Panc1 (cell line): Measurements from ENCODE around the gene NCLN. TPM values are rescaled to one million over a fixed set of nuclear protein-coding genes. Genes with fewer than 3 reads are reported as not detected.

Experiments
- ATAC-seq: fragments of 200-7000 bp; cut with Tn5 transposase; 2 replicates; pipeline ENCODE4 v1.9.1; 2020; ENCODE audit warnings: mild to moderate bottlenecking, moderate library complexity
- BruUV-seq: library from RNA; stranded (reverse); fragments of 400-500 nt; replicated peaks from 2 replicates; lab custom pipeline; 2021; lab: Mats Ljungman, UMichigan
- CTCF ChIA-PET: fragments of 300-600 bp; sonication (Branson Sonifier 250); formaldehyde crosslinking; loops from one replicate; lab custom pipeline; 2022; ENCODE audit warnings: antibody characterized with exemption; lab: Charles Lee
- POLR2A ChIA-PET: fragments of 300-600 bp; sonication (Branson Sonifier 250); formaldehyde crosslinking; loops from one replicate; lab custom pipeline; 2022; ENCODE audit warnings: antibody characterized with exemption; lab: Charles Lee
- DNase-seq: peaks from one replicate; pipeline ENCODE4 v3.0.0-alpha.2; 2010; ENCODE audit warnings: low read depth, low spot score
- H3K27ac ChIP-seq: 2 replicates; pipeline ENCODE4 v1.5.1; 2011; ENCODE audit warnings: mild to moderate bottlenecking, low read length, inconsistent platforms
- H3K27me3 ChIP-seq: fragments of 200-500 bp; sonication (Bioruptor generic); 2 replicates; pipeline ENCODE4 v1.6.0; 2014; ENCODE audit warnings: low read length, inconsistent platforms; ENCODE audit not compliant: control insufficient read depth, insufficient read depth
- H3K36me3 ChIP-seq: fragments of 200-500 bp; sonication (Bioruptor generic); 2 replicates; pipeline ENCODE4 v1.5.1; 2014; ENCODE audit warnings: inconsistent platforms, mild to moderate bottlenecking, low read length, moderate library complexity; ENCODE audit not compliant: control insufficient read depth, insufficient read depth
- H3K4me1 ChIP-seq: 2 replicates; pipeline ENCODE4 v1.5.1; 2011; ENCODE audit warnings: inconsistent platforms, mild to moderate bottlenecking, low read length, moderate library complexity; ENCODE audit not compliant: control insufficient read depth, insufficient read depth
- H3K4me3 ChIP-seq, 2 experiments: 2 replicates each; pipeline ENCODE4 v1.5.1; 2011 to 2012; ENCODE audit warnings: low read depth in 2 of 2, low read length in 2 of 2, mild to moderate bottlenecking in 2 of 2, inconsistent platforms in 1 of 2, moderate library complexity in 1 of 2
- H3K9me3 ChIP-seq: fragments of 200-500 bp; sonication (Bioruptor generic); 2 replicates; pipeline ENCODE4 v1.5.1; 2014; ENCODE audit warnings: low read depth, mild to moderate bottlenecking, inconsistent platforms, low read length, moderate library complexity; ENCODE audit not compliant: control insufficient read depth, insufficient read depth
- POLR2AphosphoS5 ChIP-seq: IDR thresholded peaks from 2 replicates; pipeline ENCODE4 v1.6.1; 2012; ENCODE audit warnings: mild to moderate bottlenecking, low read depth, low read length, moderate library complexity
- SIN3A ChIP-seq: IDR thresholded peaks from 2 replicates; pipeline ENCODE4 v1.6.1; 2012; ENCODE audit warnings: low read depth, mild to moderate bottlenecking, low read length, moderate library complexity, borderline replicate concordance; ENCODE audit not compliant: insufficient read depth
- TCF7L2 ChIP-seq: IDR thresholded peaks from 2 replicates; pipeline ENCODE4 v1.6.1; 2011; ENCODE audit warnings: mild to moderate bottlenecking, low read depth, low read length, inconsistent platforms
- in situ Hi-C: cut with HindIII; loops from 2 replicates; pipeline ENCODE4 v1.10.0; 2016; ENCODE audit warnings: low sequenced_read_pairs, low pct_unique_long_range_greater_than_20kb
- intact Hi-C: fragments of 100-400 bp; cut with micrococcal nuclease; formaldehyde crosslinking; loops from one replicate; pipeline ENCODE4 v1.10.0; 2022; ENCODE audit not compliant: unreplicated experiment
- total RNA-seq: library from RNA; stranded (reverse); gene quantifications from one replicate; pipeline ENCODE4 v1.2.1, GENCODE V29; 2021; ENCODE audit not compliant: unreplicated experiment
- TF ChIP-seq, protein P1 (sequence below): fragments of 450-650 bp; IDR thresholded peaks from 2 replicates; pipeline ENCODE4 v1.5.1; 2017; ENCODE audit warnings: mild to moderate bottlenecking
- TF ChIP-seq, protein P2 (sequence below), 2 experiments: IDR thresholded peaks; 2 replicates each; pipeline ENCODE4 v1.6.1; 2011 to 2012; ENCODE audit warnings: low read depth in 2 of 2, control low read depth in 1 of 2, low read length in 1 of 2, mild to moderate bottlenecking in 1 of 2, moderate library complexity in 1 of 2; ENCODE audit not compliant: insufficient read depth in 1 of 2

The NCLN gene
- total RNA-seq, 1 experiment from 2014 or later: 132 TPM

DNA sequence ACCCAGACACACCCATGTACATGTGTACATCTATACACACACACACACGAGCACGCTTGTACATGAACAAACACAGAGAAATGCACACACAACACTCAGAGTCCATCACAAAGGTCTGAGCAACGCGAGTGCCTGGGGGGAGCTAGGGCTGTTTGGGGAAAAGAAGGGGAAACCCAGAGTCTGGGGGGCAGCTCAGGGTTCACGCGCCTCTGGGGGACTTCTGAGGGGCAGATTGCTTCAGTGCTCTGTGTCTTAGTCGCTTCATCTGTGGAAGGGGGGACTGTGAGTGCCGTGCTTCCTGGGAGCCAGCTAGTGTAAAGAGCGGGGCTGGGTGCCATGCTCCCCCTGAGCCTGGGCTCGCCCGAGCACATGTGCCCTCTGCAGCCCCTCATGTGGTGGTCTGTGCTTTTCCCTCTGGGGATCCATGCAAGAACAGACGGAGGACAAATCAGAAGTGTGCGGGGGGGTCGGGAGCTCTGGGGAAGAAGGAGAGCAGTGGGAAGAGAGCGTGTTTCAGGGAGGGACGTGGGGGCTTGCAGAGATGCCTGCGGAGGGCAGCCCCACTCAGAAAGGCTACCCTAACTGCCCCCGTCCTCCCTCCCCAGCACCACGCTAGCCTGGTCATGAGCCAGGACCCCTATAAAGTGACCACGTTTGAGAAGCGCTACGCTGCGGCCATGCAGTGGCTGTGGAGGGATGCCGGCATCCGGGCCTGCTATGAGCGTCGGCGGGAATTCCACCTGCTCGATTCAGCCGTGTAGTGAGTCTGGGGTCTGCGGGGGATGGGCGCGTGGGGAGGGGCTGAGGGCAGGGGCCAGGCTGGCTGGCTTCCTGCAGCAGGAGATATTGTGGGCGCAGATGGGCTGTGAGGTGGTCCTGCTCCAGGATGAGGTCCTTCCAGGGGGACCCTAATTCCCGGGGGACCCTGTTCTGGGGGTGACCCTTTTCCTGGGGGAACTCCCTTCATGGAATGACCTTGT, 35.9 kb upstream of the NCLN start:
- H3K36me3 ChIP-seq: no peaks in the 10 kb centered on the region
- ChIA-PET CTCF (no interaction called here), POLR2A (no interaction called here)
- H3K27ac ChIP-seq: no peak overlapping the region
- in situ Hi-C loops: no loop called here
- DNase-seq (no peak), ATAC-seq (no peak)
- H3K9me3 ChIP-seq: no peaks in the 10 kb centered on the region
- H3K4me3 ChIP-seq: no peak overlapping the region
- intact Hi-C loops: no loop called here
- no TSS peak for BruUV-seq
- TF ChIP-seq POLR2AphosphoS5 (no peak), SIN3A (no peak)
- TF ChIP-seq, protein P1, sequence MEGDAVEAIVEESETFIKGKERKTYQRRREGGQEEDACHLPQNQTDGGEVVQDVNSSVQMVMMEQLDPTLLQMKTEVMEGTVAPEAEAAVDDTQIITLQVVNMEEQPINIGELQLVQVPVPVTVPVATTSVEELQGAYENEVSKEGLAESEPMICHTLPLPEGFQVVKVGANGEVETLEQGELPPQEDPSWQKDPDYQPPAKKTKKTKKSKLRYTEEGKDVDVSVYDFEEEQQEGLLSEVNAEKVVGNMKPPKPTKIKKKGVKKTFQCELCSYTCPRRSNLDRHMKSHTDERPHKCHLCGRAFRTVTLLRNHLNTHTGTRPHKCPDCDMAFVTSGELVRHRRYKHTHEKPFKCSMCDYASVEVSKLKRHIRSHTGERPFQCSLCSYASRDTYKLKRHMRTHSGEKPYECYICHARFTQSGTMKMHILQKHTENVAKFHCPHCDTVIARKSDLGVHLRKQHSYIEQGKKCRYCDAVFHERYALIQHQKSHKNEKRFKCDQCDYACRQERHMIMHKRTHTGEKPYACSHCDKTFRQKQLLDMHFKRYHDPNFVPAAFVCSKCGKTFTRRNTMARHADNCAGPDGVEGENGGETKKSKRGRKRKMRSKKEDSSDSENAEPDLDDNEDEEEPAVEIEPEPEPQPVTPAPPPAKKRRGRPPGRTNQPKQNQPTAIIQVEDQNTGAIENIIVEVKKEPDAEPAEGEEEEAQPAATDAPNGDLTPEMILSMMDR: no peak
- TF ChIP-seq, protein P2, sequence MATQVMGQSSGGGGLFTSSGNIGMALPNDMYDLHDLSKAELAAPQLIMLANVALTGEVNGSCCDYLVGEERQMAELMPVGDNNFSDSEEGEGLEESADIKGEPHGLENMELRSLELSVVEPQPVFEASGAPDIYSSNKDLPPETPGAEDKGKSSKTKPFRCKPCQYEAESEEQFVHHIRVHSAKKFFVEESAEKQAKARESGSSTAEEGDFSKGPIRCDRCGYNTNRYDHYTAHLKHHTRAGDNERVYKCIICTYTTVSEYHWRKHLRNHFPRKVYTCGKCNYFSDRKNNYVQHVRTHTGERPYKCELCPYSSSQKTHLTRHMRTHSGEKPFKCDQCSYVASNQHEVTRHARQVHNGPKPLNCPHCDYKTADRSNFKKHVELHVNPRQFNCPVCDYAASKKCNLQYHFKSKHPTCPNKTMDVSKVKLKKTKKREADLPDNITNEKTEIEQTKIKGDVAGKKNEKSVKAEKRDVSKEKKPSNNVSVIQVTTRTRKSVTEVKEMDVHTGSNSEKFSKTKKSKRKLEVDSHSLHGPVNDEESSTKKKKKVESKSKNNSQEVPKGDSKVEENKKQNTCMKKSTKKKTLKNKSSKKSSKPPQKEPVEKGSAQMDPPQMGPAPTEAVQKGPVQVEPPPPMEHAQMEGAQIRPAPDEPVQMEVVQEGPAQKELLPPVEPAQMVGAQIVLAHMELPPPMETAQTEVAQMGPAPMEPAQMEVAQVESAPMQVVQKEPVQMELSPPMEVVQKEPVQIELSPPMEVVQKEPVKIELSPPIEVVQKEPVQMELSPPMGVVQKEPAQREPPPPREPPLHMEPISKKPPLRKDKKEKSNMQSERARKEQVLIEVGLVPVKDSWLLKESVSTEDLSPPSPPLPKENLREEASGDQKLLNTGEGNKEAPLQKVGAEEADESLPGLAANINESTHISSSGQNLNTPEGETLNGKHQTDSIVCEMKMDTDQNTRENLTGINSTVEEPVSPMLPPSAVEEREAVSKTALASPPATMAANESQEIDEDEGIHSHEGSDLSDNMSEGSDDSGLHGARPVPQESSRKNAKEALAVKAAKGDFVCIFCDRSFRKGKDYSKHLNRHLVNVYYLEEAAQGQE (IDR thresholded peaks at IDR 0.05; ENCODE audit: insufficient read depth in 1 of 2, low read depth in 2 of 2, low read length in 1 of 2): no peak
- H3K27me3 ChIP-seq: no peaks in the 10 kb centered on the region
- H3K4me1 ChIP-seq: peaks cover under 1% of the 10 kb centered on the region; the same call in 1 of the 2 replicates

DNA sequence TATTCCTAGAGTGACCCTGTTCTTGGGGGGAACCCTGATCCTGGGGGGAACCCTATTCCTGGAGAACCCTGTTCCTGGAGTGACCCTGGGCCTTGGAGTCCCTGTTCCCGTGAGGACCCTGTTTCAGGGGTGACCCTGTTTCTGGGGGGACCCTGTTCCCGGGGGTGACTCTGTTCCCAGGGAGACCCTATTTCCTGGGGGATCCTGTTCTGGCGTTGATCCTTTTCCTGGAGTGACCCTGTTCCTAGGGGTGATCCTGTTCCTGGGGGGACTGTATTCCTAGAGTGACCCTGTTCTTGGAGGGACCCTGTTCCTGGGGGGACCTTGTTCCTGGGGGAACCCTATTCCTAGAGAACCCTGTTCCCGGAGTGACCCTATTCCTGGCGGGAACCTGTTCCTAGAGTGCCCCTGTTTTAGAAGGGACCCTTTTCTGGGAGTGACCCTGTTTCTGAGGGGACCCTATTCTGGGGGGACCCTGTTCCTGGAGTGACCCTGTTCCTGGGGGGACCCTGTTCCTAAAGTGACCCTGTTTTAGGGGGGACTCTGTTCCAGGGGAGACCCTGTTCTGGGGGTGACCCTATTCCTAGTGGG, 34.9 kb upstream of the NCLN start:
- H3K4me3 ChIP-seq: no peak overlapping the region
- no peak for TF ChIP-seq SIN3A
- TF ChIP-seq, protein P2 (IDR thresholded peaks at IDR 0.05; ENCODE audit: insufficient read depth in 1 of 2, low read depth in 2 of 2, low read length in 1 of 2): no peak
- TF ChIP-seq, protein P1: no peak
- TF ChIP-seq POLR2AphosphoS5: no peak
- TF ChIP-seq TCF7L2: no peak
- in situ Hi-C loops (no loop called here), intact Hi-C loops (no loop called here)
- POLR2A ChIA-PET: no interaction called here
- DNase-seq: no peak
- no TSS peak for BruUV-seq
- no peak for ATAC-seq
- H3K27ac ChIP-seq: no peak overlapping the region
- no peaks in the 10 kb centered on the region for H3K9me3 ChIP-seq
- H3K27me3 ChIP-seq: no peaks in the 10 kb centered on the region
- CTCF ChIA-PET: no interaction called here
- peaks cover 6% of the 10 kb centered on the region for H3K4me1 ChIP-seq
- no peaks in the 10 kb centered on the region for H3K36me3 ChIP-seq
